ENCODE data around the gene NDRG3.

- TF ChIP-seq, protein P1, sequence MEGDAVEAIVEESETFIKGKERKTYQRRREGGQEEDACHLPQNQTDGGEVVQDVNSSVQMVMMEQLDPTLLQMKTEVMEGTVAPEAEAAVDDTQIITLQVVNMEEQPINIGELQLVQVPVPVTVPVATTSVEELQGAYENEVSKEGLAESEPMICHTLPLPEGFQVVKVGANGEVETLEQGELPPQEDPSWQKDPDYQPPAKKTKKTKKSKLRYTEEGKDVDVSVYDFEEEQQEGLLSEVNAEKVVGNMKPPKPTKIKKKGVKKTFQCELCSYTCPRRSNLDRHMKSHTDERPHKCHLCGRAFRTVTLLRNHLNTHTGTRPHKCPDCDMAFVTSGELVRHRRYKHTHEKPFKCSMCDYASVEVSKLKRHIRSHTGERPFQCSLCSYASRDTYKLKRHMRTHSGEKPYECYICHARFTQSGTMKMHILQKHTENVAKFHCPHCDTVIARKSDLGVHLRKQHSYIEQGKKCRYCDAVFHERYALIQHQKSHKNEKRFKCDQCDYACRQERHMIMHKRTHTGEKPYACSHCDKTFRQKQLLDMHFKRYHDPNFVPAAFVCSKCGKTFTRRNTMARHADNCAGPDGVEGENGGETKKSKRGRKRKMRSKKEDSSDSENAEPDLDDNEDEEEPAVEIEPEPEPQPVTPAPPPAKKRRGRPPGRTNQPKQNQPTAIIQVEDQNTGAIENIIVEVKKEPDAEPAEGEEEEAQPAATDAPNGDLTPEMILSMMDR (IDR thresholded peaks at IDR 0.05; ENCODE audit: low read length) = no peak
- no peak for TF ChIP-seq EZH2 (IDR thresholded peaks at IDR 0.05; ENCODE audit: borderline replicate concordance, low read length)
Observed at GRCh38 chr20:36687850-36688249, 58.0 kb downstream of the NDRG3 start.

Measured in OCI-LY1 (cell line).